Measurements from ENCODE around the gene IGSF3. TPM values are rescaled to one million over a fixed set of nuclear protein-coding genes. Genes with fewer than 3 reads are reported as not detected.
"Not testable (repeated sequence)": the region's sequence is repeated elsewhere in the genome, so short reads cannot be mapped to it uniquely, and the experiment has no call there.

IGSF3 gene
- total RNA-seq, 6 experiments from 2014 or later, result 0.42 to 4.9 (median 1.8) TPM

- intact Hi-C loops (cut with DNase I), result no loop called here
- TF ChIP-seq, protein P1, sequence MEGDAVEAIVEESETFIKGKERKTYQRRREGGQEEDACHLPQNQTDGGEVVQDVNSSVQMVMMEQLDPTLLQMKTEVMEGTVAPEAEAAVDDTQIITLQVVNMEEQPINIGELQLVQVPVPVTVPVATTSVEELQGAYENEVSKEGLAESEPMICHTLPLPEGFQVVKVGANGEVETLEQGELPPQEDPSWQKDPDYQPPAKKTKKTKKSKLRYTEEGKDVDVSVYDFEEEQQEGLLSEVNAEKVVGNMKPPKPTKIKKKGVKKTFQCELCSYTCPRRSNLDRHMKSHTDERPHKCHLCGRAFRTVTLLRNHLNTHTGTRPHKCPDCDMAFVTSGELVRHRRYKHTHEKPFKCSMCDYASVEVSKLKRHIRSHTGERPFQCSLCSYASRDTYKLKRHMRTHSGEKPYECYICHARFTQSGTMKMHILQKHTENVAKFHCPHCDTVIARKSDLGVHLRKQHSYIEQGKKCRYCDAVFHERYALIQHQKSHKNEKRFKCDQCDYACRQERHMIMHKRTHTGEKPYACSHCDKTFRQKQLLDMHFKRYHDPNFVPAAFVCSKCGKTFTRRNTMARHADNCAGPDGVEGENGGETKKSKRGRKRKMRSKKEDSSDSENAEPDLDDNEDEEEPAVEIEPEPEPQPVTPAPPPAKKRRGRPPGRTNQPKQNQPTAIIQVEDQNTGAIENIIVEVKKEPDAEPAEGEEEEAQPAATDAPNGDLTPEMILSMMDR (IDR thresholded peaks at IDR 0.05), result no peak
- no peak for TF ChIP-seq POLR2A (IDR thresholded peaks at IDR 0.05)
- ATAC-seq, result no peak
- DNase-seq, result no peak
- Histone ChIP-seq H3K9me3 (no peaks in the 10 kb centered on the region), H3K36me3 (no peaks in the 10 kb centered on the region), H3K27ac (no peak overlapping the region), H3K4me1 (no peaks in the 10 kb centered on the region), H3K4me3 (no peak overlapping the region), H3K27me3 (no peaks in the 10 kb centered on the region)
- WGBS (ENCODE audit: insufficient coverage, low coverage, low lambda C conversion rate, missing lambda C conversion rate), result 67% methylated on average over 1 of the region's 1 CpG
Observed at GRCh38 chr1:116605315-116605714, 62.2 kb downstream of the IGSF3 start.

DNA sequence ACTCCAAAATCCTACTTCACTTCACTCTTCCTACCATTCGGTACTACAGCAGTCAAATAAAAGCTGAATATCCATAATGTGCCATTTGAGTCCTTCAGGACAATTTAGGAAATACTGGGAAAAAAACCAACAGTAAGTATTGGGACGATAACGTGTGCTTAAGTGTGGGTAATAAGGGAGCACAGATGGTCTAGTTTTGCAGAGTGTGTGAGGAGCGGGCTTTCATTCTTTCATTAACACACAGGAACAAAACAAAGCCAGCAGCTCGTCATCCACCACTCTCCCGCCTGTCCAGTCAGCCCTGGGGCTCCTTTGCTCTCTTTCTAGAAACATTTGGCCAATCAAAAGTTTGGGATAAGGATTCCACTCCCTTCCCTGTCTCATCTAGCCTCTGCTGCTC, 63.1 kb downstream of the IGSF3 start:
- not testable (repeated sequence) for ATAC-seq

DNA sequence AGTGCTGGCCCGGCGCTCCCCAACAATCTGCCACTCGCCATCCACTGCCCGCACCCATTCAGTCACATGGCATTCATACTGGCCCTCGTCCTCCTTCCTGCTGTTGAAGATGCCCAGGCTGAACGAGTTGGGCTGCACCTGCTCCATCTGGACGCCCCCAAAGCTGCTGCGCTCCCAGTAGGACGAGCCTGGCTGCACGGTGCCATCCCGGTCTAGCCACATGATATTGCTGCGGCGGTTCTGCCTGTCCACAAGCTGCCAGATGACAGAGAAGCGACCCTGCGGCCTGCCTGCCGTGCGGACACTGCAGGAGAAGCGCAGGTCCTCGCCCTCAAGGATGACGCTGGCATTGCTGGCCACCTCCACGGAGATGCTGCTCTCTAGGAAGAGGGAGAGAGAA, 63.9 kb downstream of the IGSF3 start:
- H3K9me3 ChIP-seq; H3K27ac ChIP-seq; H3K4me3 ChIP-seq; H3K27me3 ChIP-seq; intact Hi-C loops (cut with DNase I); DNase-seq; ATAC-seq; H3K4me1 ChIP-seq; H3K36me3 ChIP-seq: not testable (repeated sequence)
- 82% methylated on average over 2 of the region's 21 CpGs for WGBS (ENCODE audit: insufficient coverage, low coverage, low lambda C conversion rate, missing lambda C conversion rate)

More for the DNA sequence above, 63.1 kb downstream of the IGSF3 start:
- H3K4me3 ChIP-seq; H3K4me1 ChIP-seq; H3K27me3 ChIP-seq; DNase-seq; H3K36me3 ChIP-seq; H3K27ac ChIP-seq; intact Hi-C loops (cut with DNase I); H3K9me3 ChIP-seq: not testable (repeated sequence)
- WGBS (ENCODE audit: insufficient coverage, low coverage, low lambda C conversion rate, missing lambda C conversion rate), result 90% methylated on average over 4 of the region's 6 CpGs

- H3K4me3 ChIP-seq; DNase-seq; ATAC-seq; H3K27ac ChIP-seq; H3K27me3 ChIP-seq; H3K9me3 ChIP-seq; H3K36me3 ChIP-seq; intact Hi-C loops (cut with DNase I): not testable (repeated sequence)
- H3K4me1 ChIP-seq, result peaks cover 0 to 18% (median 5%) of the 10 kb centered on the region in 4 donors
- whole genome bisulfite sequencing (ENCODE audit: insufficient coverage, low coverage, low lambda C conversion rate, missing lambda C conversion rate), result 71% methylated on average over 1 of the region's 2 CpGs
Observed at GRCh38 chr1:116599369-116599768, 68.2 kb downstream of the IGSF3 start.

DNA sequence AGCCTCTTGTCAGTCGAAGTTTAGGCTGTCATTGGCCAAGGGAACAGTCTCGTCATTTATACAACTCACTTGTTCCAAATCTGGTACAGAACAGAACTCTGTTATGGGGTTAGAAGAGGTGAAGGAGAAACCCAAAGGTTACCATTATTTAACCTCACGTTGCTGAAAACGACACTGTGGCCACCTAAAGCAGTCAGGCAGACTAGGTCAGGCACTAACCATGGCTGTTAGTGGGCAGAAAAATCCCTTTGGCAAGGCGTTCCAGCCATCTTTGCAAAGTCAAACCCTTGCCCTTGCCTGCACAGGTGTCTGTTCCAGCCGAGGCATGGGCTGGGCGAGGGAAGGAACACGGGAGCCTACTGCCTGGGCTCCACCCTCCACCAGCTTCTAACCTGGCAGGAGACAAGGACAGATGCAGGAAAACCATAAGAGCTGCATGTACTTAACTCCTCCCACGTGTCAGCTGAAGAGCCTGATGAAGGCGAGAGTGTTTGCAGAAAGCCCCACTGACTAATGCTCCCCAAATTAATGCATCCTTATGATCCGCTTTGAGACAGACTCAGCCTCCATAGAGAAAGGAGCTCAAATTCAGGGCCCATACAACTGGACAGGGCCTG, 69.0 kb downstream of the IGSF3 start:
- H3K4me3 ChIP-seq; H3K9me3 ChIP-seq; H3K27ac ChIP-seq; DNase-seq; ATAC-seq; H3K27me3 ChIP-seq; H3K36me3 ChIP-seq; intact Hi-C loops (cut with DNase I): not testable (repeated sequence)
- peaks cover 0 to 18% (median 5%) of the 10 kb centered on the region in 4 donors for H3K4me1 ChIP-seq
- WGBS (ENCODE audit: insufficient coverage, low coverage, low lambda C conversion rate, missing lambda C conversion rate), result 90% methylated on average over 5 of the region's 11 CpGs

DNA sequence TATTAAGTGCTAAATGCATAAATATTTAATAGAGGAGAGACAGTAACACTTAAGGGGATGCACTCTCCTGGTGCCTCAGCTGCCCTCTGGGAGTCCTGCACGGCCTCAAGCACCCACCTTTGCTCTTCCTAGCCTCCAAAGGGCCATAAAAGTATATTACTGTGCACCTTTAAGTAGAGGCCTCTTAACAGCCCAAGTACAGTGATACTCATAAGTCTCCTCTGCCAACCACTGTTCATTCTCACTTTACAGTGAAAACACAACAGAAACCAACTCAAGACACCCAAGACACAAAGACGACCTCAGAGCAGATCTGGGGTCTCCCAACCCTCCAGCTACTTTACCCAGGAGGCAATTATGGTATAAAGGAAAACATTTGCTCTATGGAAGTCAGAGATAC, 70.1 kb downstream of the IGSF3 start:
- DNase-seq; intact Hi-C loops (cut with DNase I); H3K4me3 ChIP-seq; H3K9me3 ChIP-seq; H3K27me3 ChIP-seq; H3K27ac ChIP-seq; ATAC-seq; H3K36me3 ChIP-seq: not testable (repeated sequence)
- peaks cover 0 to 18% (median 5%) of the 10 kb centered on the region in 4 donors for H3K4me1 ChIP-seq
- WGBS (ENCODE audit: insufficient coverage, low coverage, low lambda C conversion rate, missing lambda C conversion rate), result 67% methylated on average over 1 of the region's 2 CpGs

DNA sequence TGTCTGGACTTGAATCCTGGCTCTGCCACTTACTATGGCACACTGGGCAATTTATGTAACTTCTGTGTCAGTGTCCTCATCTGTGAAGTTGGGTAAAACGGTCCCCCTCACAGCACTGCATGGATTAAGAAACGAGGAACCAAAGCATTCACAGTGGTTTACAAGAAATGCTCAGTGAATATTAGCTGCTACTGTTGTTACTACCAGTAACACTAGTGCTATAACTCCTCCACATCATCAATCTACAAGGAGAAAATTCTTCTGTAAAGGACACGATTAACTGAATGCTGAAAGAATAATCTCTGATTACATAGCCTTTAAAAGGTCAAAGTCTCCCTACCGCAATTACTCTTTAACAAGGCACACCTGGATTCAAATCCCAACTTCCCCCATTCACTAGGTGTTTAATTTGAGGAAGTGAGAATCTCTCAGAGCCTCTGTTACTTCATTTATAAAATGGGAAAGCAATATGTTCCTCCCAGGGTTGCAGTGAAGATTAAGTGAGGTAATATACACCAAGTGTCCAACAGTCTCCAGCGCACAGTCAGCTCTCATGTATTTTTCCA, 70.7 kb downstream of the IGSF3 start:
- intact Hi-C loops (cut with DNase I), result not testable (repeated sequence)

More for the DNA sequence above, 70.7 kb downstream of the IGSF3 start:
- not testable (repeated sequence) for H3K4me3 ChIP-seq, DNase-seq, H3K27ac ChIP-seq, H3K36me3 ChIP-seq, H3K9me3 ChIP-seq, H3K27me3 ChIP-seq
- ATAC-seq, result peak; percentile 47 to 73 (median 65)
- WGBS (ENCODE audit: insufficient coverage, low coverage, low lambda C conversion rate, missing lambda C conversion rate), result 34% methylated on average over 5 of the region's 5 CpGs
- peaks cover 0 to 18% (median 5%) of the 10 kb centered on the region in 4 donors for H3K4me1 ChIP-seq
